ENCODE data around the gene THY1.

The THY1 gene

DNA sequence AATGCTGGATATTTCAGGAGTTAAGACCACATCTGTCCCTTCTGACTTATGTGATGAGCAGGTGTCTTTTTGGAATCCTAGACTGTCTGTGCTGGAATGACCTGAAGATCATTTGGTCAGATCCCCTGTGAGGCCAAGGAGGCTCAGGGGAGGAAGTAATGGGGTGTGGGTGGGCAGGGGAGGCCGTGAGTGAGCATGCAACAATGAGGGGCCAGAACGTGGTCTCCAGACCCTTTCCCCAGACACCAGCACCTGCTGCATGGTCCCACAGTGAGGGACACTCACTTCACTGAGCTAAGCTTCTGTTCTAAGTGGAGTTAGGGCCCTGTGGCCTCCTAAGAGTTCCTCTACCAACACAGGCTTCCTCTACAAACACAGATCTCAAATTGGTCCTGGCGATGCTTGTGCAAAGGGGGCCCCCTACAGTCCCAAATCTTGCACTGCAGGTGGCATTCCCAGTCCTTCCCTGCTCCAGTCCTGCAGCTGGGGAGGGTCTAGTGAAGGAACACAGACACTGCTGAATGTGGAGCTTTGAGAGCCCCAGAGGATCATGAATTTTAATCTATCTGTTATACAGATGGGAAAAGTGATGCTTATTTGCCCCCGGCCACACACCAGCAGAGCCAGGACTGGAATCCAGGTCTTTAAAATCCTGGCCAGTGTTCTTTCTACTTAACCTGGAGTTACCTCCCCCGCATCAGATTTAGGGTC lies 48.9 kb downstream of the THY1 start:
- Histone ChIP-seq H3K27me3 (ENCODE audit: control insufficient read depth, insufficient read depth, low read length) (no peaks in the 10 kb centered on the region), H3K4me3 (ENCODE audit: low read depth, low read length) (no peak overlapping the region), H3K4me1 (ENCODE audit: control insufficient read depth, insufficient read depth, low read length) (peaks cover 53% of the 10 kb centered on the region), H3K27ac (ENCODE audit: low read depth, low read length) (no peak overlapping the region), H3K9me3 (ENCODE audit: control insufficient read depth, insufficient read depth, low read length) (no peaks in the 10 kb centered on the region), H3K9ac (ENCODE audit: low read depth, low read length) (no peak overlapping the region), H3K36me3 (ENCODE audit: control insufficient read depth, insufficient read depth, low read length) (no peaks in the 10 kb centered on the region)

DNA sequence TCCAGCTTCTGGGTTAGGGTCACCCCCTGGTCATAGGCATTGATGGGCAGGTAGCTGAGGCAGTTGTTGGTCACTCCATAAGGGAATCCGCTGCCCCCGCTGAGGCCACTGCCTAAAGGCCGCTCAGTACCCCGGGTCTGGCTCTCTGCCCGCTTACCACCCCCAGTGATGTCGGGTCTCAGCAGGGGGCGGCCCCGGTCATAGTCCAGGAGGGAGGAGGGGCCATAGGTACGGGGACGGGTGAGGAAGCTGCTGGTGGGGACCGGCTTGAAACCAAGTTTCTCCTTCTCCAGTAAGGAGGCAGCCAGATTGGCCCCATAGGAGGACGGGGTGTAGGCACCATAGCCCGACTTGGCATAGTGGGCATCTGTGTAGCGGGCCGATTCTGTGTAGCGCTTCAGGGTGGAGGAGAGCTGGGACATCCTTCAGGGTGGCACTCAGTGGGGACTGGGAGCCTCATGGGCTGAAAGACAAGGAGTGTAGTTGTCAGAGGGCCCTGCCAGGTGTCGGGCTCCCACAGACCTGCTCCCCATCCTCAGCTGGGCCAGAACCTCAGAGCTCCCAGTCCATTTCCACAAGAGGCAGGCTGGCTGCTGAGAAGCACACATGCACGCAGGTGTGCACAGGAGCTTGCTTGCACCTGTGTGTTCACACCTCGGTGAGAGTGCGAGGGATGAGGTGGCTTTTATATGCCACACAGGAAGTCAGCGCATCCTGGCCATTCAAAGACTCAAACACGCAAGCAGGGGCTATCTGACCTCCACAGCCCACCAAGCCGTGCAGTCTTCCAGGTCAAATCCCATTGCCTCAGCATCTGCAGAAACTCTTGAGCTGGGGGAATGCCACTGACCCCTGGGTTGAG lies 49.7 kb downstream of the THY1 start:
- Histone ChIP-seq H3K4me1 (ENCODE audit: control insufficient read depth, insufficient read depth, low read length) (peaks cover 49% of the 10 kb centered on the region), H3K27me3 (ENCODE audit: control insufficient read depth, insufficient read depth, low read length) (no peaks in the 10 kb centered on the region)

DNA sequence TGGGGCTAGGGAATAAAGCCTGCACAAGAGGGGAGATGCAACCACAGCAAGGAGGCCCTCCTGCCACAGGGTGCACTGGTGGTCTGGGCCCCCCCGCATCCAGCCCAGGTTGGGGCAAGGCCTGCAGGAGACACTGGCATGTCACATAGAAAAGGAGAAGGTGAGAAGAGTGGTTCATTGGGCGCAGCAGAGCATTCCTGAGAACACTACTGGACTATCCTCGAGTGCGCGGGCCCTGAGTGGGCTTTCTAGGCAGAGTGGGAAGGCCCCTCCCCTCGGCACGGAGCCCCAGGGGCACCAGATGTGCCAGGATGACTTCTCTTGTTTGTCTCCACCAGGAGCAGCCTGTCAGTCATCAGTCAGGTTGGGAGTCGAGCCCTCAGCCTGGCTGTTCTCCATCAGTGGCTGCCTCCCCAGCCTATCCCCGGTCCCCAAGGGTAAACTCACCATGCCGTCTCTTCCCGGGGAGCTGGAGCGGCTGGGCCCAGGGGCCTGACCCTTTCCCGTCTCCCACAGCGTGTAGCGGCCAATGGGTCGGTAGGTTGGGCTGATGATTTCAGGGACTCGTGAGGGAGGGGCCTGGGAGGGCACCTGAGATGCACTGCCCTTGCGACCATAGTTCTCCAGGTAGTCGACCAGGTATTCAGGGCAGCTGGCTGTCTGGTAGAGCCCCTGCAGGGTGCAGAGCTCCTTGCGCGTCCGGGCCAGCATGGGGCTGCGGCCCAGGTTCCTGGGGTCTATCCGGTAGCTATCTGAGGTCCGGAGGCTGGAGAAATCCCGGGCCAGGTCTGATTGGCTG lies 50.5 kb downstream of the THY1 start:
- Histone ChIP-seq H3K36me3 (ENCODE audit: control insufficient read depth, insufficient read depth, low read length) (no peaks in the 10 kb centered on the region), H3K27me3 (ENCODE audit: control insufficient read depth, insufficient read depth, low read length) (no peaks in the 10 kb centered on the region), H3K4me3 (ENCODE audit: low read depth, low read length) (no peak overlapping the region), H3K27ac (ENCODE audit: low read depth, low read length) (no peak overlapping the region), H3K9ac (ENCODE audit: low read depth, low read length) (no peak overlapping the region), H3K4me1 (ENCODE audit: control insufficient read depth, insufficient read depth, low read length) (peaks cover 46% of the 10 kb centered on the region), H3K9me3 (ENCODE audit: control insufficient read depth, insufficient read depth, low read length) (no peaks in the 10 kb centered on the region)

More for the DNA sequence above, 49.7 kb downstream of the THY1 start:
- Histone ChIP-seq H3K9ac (ENCODE audit: low read depth, low read length) (no peak overlapping the region), H3K4me3 (ENCODE audit: low read depth, low read length) (no peak overlapping the region), H3K9me3 (ENCODE audit: control insufficient read depth, insufficient read depth, low read length) (no peaks in the 10 kb centered on the region), H3K27ac (ENCODE audit: low read depth, low read length) (no peak overlapping the region), H3K36me3 (ENCODE audit: control insufficient read depth, insufficient read depth, low read length) (no peaks in the 10 kb centered on the region)

DNA sequence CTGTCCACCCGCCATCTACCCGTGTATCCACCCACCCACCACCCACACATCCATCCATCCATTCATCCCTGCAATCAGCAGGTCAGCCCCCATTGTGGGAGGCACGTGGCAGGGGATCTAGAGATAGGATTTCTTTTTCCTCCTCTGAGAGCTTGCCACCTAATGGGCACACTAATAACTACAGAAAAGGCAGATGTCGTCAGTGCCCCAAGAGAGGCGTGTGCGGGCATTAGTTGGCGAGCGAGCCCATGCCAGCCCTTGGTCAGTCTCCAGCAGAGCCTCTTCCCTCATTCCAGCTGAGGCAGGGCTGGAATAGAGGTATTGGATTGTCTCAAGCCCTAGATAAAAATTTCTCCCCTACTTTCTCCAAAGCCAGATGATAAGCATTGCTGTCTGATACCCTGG lies 51.2 kb downstream of the THY1 start:
- H3K27me3 ChIP-seq (ENCODE audit: control insufficient read depth, insufficient read depth, low read length), result 0 out of 2 replicates have a peak, but pooled peaks cover 2% of the 10 kb centered on the region
- peaks cover 43% of the 10 kb centered on the region for H3K4me1 ChIP-seq (ENCODE audit: control insufficient read depth, insufficient read depth, low read length)
- H3K4me3 ChIP-seq (ENCODE audit: low read depth, low read length), result no peak overlapping the region
- H3K27ac ChIP-seq (ENCODE audit: low read depth, low read length), result no peak overlapping the region
- H3K9ac ChIP-seq (ENCODE audit: low read depth, low read length), result no peak overlapping the region
- H3K9me3 ChIP-seq (ENCODE audit: control insufficient read depth, insufficient read depth, low read length), result no peaks in the 10 kb centered on the region
- no peaks in the 10 kb centered on the region for H3K36me3 ChIP-seq (ENCODE audit: control insufficient read depth, insufficient read depth, low read length)

DNA sequence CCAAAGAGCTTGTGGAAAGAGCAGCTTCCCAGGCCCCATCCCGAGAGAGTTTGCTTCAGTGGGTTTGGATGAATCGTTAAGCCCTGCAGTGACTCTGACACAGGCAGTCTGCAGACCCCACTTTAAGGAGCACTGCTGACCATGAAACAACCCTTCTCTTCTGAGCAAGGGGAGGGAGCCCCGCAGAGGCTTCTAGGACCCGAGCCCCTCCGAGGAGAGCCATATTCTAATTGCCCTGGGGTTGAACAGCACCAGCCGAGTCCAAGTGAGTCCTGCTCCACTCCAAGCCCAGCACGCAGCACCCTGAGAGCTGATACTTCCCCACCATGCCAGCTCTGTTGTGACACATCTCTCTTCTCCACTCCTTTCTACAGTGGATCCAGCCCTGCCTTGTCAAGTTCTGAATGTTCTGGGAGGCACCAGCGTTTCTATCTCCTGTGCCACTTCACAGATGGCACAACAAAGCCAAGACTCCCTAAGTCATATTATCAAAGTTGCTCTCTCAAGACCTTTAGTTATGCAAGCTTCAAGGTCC lies 51.8 kb downstream of the THY1 start:
- Histone ChIP-seq H3K27ac (ENCODE audit: low read depth, low read length) (no peak overlapping the region), H3K4me3 (ENCODE audit: low read depth, low read length) (no peak overlapping the region), H3K9ac (ENCODE audit: low read depth, low read length) (no peak overlapping the region), H3K4me1 (ENCODE audit: control insufficient read depth, insufficient read depth, low read length) (peaks cover 36% of the 10 kb centered on the region), H3K27me3 (ENCODE audit: control insufficient read depth, insufficient read depth, low read length) (peaks cover 5% of the 10 kb centered on the region; the same call in 1 of the 2 replicates), H3K36me3 (ENCODE audit: control insufficient read depth, insufficient read depth, low read length) (no peaks in the 10 kb centered on the region), H3K9me3 (ENCODE audit: control insufficient read depth, insufficient read depth, low read length) (no peaks in the 10 kb centered on the region)

DNA sequence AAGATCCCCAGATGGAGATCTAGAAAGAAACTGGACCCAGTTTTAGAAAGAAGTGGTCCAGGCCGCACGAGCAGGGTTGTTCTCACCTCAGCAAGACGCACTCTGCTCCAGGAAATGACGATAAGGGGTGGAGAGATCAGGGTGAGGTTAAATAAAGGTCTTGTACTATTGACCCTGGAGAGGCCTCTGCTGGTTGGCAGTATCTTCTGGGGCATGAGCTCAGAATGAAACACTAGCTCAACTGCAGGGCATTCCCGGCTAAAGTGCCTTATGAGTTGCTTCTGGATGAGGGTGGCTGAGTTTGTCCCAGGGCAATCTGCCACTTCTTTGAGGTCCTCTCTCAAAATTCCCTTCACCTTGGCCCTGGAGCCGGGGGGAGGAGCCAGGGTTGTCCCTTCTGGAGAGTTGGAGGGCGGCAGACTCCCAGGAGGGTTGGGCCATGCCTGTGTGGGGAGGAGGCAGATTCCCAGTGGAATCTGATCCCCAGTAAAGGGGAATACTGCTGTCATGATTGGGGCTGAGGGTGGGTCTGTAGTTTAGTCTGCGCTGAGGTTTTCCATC lies 52.4 kb downstream of the THY1 start:
- H3K9ac ChIP-seq (ENCODE audit: low read depth, low read length), result no peak overlapping the region
- H3K27ac ChIP-seq (ENCODE audit: low read depth, low read length), result no peak overlapping the region
- peaks cover 8% of the 10 kb centered on the region for H3K27me3 ChIP-seq (ENCODE audit: control insufficient read depth, insufficient read depth, low read length)
- H3K4me3 ChIP-seq (ENCODE audit: low read depth, low read length), result no peak overlapping the region
- H3K4me1 ChIP-seq (ENCODE audit: control insufficient read depth, insufficient read depth, low read length), result peaks cover 31% of the 10 kb centered on the region
- H3K36me3 ChIP-seq (ENCODE audit: control insufficient read depth, insufficient read depth, low read length), result no peaks in the 10 kb centered on the region
- no peaks in the 10 kb centered on the region for H3K9me3 ChIP-seq (ENCODE audit: control insufficient read depth, insufficient read depth, low read length)

DNA sequence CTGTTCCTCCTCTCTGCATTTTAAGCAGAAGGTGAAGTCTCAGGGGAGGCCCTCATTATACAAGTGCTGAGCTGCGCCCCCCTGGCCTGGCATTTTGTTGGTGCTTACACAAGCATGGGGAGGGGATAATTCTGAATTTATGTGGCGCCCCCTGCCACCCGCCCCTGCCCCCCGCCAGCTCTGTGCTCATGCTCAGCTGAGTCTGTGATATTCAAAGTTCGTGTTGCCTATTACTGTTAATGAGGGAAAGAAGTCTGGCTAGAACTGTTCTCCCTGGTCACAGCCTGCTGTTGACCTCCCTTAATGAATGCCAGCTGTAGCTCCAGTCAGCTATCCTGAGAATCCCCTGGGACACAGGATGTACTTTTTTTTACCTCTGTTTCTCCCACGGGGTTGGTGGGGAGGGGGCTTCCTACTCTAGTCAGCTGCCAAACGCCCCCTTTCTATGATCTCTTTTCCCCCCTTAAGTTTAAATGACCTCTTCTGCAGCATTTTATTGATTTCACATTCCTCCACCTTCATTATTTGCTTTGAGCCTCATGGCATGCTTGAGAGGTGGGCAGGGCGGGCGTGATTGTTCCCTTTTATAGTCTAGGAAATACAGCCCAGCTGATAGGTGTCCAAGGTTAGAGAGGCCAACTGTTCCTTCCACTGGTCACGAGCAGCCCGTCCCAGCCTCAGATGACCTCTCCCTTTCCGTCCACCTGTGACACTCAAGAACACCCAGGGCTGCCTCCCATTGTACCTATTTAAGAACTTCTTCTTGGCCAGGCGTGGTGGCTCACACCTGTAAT lies 53.6 kb downstream of the THY1 start:
- no peaks in the 10 kb centered on the region for H3K9me3 ChIP-seq (ENCODE audit: control insufficient read depth, insufficient read depth, low read length)
- no peak overlapping the region for H3K9ac ChIP-seq (ENCODE audit: low read depth, low read length)
- peaks cover 20% of the 10 kb centered on the region for H3K27me3 ChIP-seq (ENCODE audit: control insufficient read depth, insufficient read depth, low read length)
- H3K27ac ChIP-seq (ENCODE audit: low read depth, low read length), result no peak overlapping the region
- H3K36me3 ChIP-seq (ENCODE audit: control insufficient read depth, insufficient read depth, low read length), result no peaks in the 10 kb centered on the region
- peaks cover 21% of the 10 kb centered on the region for H3K4me1 ChIP-seq (ENCODE audit: control insufficient read depth, insufficient read depth, low read length)
- no peak overlapping the region for H3K4me3 ChIP-seq (ENCODE audit: low read depth, low read length)

DNA sequence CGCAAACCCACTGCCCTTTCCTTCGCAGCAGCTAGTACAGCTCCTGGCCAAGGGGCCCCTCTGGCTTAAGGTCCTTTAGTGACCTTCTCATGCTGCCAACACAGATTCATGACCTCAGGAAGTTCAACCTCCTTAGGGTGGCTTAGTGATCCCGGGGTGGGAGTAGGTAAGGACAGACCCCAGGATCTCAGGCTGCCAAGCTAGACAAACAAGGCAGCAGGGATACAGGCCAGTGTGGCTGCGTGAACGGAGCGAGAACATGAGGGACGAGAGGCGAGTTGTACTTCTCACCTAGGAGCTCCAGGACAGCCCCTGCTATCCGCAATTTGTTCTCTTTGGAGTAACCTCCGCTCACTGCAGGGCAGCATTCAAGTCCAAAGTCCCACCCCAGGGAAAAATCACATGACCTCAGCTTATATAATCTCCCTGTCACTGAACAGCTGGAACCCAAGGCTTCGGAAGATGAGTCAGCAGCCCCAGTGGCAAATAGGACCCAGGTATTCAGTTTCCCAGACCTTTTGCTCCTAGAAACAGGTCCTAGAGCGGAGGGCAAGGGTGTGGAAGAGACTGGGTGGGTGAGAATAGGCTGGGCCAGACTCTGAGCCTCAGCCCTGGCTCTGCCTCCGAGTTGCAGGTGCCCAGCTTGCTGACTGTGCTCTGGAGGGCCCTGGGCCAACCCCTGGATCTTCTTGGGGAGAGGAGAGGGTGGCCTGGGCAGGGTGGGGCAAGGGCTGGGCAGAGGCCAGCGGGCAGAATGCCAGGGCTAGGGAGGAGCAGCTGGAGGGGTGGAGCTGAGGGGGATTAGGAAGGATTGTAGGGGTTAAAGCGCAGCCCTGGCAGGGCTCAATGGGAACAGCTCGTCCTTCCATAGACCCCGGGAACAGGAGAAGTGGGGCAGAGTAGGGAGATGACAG lies 54.6 kb downstream of the THY1 start:
- Histone ChIP-seq H3K4me3 (ENCODE audit: low read depth, low read length) (no peak overlapping the region), H3K36me3 (ENCODE audit: control insufficient read depth, insufficient read depth, low read length) (no peaks in the 10 kb centered on the region), H3K27ac (ENCODE audit: low read depth, low read length) (peak overlapping the region; percentile 39), H3K4me1 (ENCODE audit: control insufficient read depth, insufficient read depth, low read length) (peaks cover 18% of the 10 kb centered on the region), H3K27me3 (ENCODE audit: control insufficient read depth, insufficient read depth, low read length) (peaks cover 28% of the 10 kb centered on the region), H3K9me3 (ENCODE audit: control insufficient read depth, insufficient read depth, low read length) (no peaks in the 10 kb centered on the region), H3K9ac (ENCODE audit: low read depth, low read length) (no peak overlapping the region)

DNA sequence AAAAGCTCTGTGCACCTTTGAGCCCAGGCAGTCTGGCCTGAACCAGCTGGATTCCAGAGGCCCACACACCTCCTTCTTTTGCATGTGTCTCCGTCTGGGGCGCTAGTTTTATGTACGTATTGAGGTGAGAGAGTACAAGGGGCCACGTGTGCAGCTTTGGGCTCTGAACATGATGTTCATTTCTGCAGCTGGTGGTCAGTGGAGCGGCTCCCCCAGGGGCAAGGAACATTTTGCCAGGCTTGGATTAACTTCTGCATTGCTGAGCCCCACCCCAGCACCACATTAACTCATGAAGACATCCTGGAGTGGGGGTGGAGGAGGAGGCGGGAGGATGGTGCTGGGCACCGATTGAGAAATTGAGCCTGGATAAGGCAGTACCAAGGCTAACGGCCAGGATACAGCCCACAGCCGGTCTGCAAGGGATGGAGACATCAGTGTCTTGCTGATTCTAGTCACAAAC lies 55.3 kb downstream of the THY1 start:
- Histone ChIP-seq H3K27me3 (ENCODE audit: control insufficient read depth, insufficient read depth, low read length) (peaks cover 35% of the 10 kb centered on the region), H3K4me3 (ENCODE audit: low read depth, low read length) (no peak overlapping the region), H3K36me3 (ENCODE audit: control insufficient read depth, insufficient read depth, low read length) (no peaks in the 10 kb centered on the region), H3K27ac (ENCODE audit: low read depth, low read length) (no peak overlapping the region), H3K9me3 (ENCODE audit: control insufficient read depth, insufficient read depth, low read length) (no peaks in the 10 kb centered on the region), H3K4me1 (ENCODE audit: control insufficient read depth, insufficient read depth, low read length) (peaks cover 20% of the 10 kb centered on the region), H3K9ac (ENCODE audit: low read depth, low read length) (no peak overlapping the region)
